Esophagus mucosa (tissue), 1 donor: ENCODE results near the gene SLC25A26. TPM values are rescaled to one million over a fixed set of nuclear protein-coding genes. Genes with fewer than 3 reads are reported as not detected.

Experiments
- ATAC-seq: fragments of 200-7000 bp; cut with Tn5 transposase; one replicate; pipeline ENCODE4 v1.9.1; 2020
- total RNA-seq: library from RNA; stranded (reverse); gene quantifications from one replicate; pipeline ENCODE4 v1.2.4, GENCODE V29; 2023
- donor health status: DM: yes; HTN: yes; CAD: no.

Gene SLC25A26
- total RNA-seq, 1 donor from 2014 or later: 14.4 TPM

- no peak for ATAC-seq
Observed at GRCh38 chr3:66378256-66378655, 157.5 kb downstream of the SLC25A26 start.

- ATAC-seq: no peak
Observed at GRCh38 chr3:66379565-66379964, 158.8 kb downstream of the SLC25A26 start.

GRCh38 chr3:66380200-66380932 is 159.6 kb downstream of the SLC25A26 start:
- ATAC-seq: no peak

GRCh38 chr3:66381626-66382025 is 160.8 kb downstream of the SLC25A26 start:
- no peak for ATAC-seq

- ATAC-seq: no peak
Observed at GRCh38 chr3:66382142-66382541, 161.3 kb downstream of the SLC25A26 start.

GRCh38 chr3:66383023-66383422 is 162.2 kb downstream of the SLC25A26 start:
- ATAC-seq: peak; percentile 18

GRCh38 chr3:66383998-66384745 is 163.4 kb downstream of the SLC25A26 start:
- no peak for ATAC-seq

- no peak for ATAC-seq
Observed at GRCh38 chr3:66385066-66385465, 164.3 kb downstream of the SLC25A26 start.

- ATAC-seq: no peak
Observed at GRCh38 chr3:66386011-66386924, 165.5 kb downstream of the SLC25A26 start.

GRCh38 chr3:66386925-66387650 is 166.3 kb downstream of the SLC25A26 start:
- no peak for ATAC-seq

- ATAC-seq: no peak
Observed at GRCh38 chr3:66390013-66390412, 169.2 kb downstream of the SLC25A26 start.

- ATAC-seq: no peak
Observed at GRCh38 chr3:66392512-66392911, 171.7 kb downstream of the SLC25A26 start.

GRCh38 chr3:66392966-66393332 is 172.1 kb downstream of the SLC25A26 start:
- ATAC-seq: no peak

- ATAC-seq: no peak
Observed at GRCh38 chr3:66393333-66394005, 172.7 kb downstream of the SLC25A26 start.

- ATAC-seq: peak; percentile 21
Observed at GRCh38 chr3:66394019-66394752, 173.4 kb downstream of the SLC25A26 start.

- ATAC-seq: no peak
Observed at GRCh38 chr3:66394753-66395249, 174.0 kb downstream of the SLC25A26 start.

GRCh38 chr3:66395635-66396034 is 174.8 kb downstream of the SLC25A26 start:
- no peak for ATAC-seq

- no peak for ATAC-seq
Observed at GRCh38 chr3:66396161-66396760, 175.5 kb downstream of the SLC25A26 start.

- ATAC-seq: no peak
Observed at GRCh38 chr3:66396888-66397287, 176.1 kb downstream of the SLC25A26 start.

- peak; percentile 56 for ATAC-seq
Observed at GRCh38 chr3:66397745-66398144, 176.9 kb downstream of the SLC25A26 start.
